ENCODE measurements around the gene DPYSL3. TPM values are rescaled to one million over a fixed set of nuclear protein-coding genes. Genes with fewer than 3 reads are reported as not detected.

Gene DPYSL3
- total RNA-seq, 2 donors from 2014 or later: 6.5 to 10.5 TPM

GRCh38 chr5:147530530-147531389 lies 20.9 kb upstream of the DPYSL3 start:
- no peaks in the 10 kb centered on the region for H3K27me3 ChIP-seq
- no peaks in the 10 kb centered on the region for H3K36me3 ChIP-seq (replicated peaks in 1 of 2; ENCODE audit: insufficient read depth in 1 of 2, low read depth in 2 of 2)
- no peaks in the 10 kb centered on the region for H3K4me1 ChIP-seq
- TF ChIP-seq CTCF (IDR thresholded peaks at IDR 0.05): no peak
- TF ChIP-seq POLR2A (IDR thresholded peaks at IDR 0.05): no peak
- WGBS, 2 donors: 87 to 93% methylated on average over 7 of the region's 7 CpGs
- H3K9me3 ChIP-seq: no peaks in the 10 kb centered on the region
- no peak for ATAC-seq
- intact Hi-C loops (cut with DNase I): no loop called here
- H3K4me3 ChIP-seq: no peak overlapping the region
- DNase-seq: no peak
- H3K27ac ChIP-seq: no peak overlapping the region

GRCh38 chr5:147523069-147523468 lies 13.2 kb upstream of the DPYSL3 start:
- no peaks in the 10 kb centered on the region for H3K36me3 ChIP-seq (replicated peaks in 1 of 2; ENCODE audit: insufficient read depth in 1 of 2, low read depth in 2 of 2)
- H3K4me1 ChIP-seq: no peaks in the 10 kb centered on the region
- ATAC-seq: no peak
- no peaks in the 10 kb centered on the region for H3K9me3 ChIP-seq
- TF ChIP-seq CTCF (IDR thresholded peaks at IDR 0.05) (no peak), POLR2A (IDR thresholded peaks at IDR 0.05) (no peak)
- intact Hi-C loops (cut with DNase I): no loop called here
- 58 to 59% methylated on average over 4 of the region's 4 CpGs for WGBS, 2 donors
- no peak overlapping the region for H3K27ac ChIP-seq
- H3K27me3 ChIP-seq: no peaks in the 10 kb centered on the region
- H3K4me3 ChIP-seq: no peak overlapping the region
- no peak for DNase-seq

DNA sequence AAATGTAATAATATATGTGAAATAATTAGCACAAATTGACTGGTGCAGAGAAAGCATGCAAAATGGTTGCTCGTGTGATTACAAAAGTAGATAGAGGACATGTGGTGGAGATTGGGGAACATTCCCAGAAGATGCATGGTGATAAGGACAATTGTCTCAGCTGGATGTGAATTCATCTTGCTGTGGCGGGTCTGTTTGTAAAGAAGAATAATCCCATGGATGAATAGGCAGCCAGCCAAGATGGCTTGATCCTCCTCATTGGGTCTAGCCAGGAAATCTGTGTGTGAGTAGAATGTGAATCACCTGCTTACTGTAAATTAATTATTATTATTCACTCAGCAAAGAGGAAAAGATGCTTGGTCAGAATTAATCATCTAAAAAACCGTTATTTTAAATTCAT lies 12.6 kb upstream of the DPYSL3 start:
- no peak for DNase-seq
- H3K9me3 ChIP-seq: no peaks in the 10 kb centered on the region
- no peak overlapping the region for H3K27ac ChIP-seq
- WGBS, 2 donors: 40 to 43% methylated on average over 3 of the region's 3 CpGs
- H3K4me1 ChIP-seq: no peaks in the 10 kb centered on the region
- no peak overlapping the region for H3K4me3 ChIP-seq
- intact Hi-C loops (cut with DNase I): no loop called here
- no peaks in the 10 kb centered on the region for H3K36me3 ChIP-seq (replicated peaks in 1 of 2; ENCODE audit: insufficient read depth in 1 of 2, low read depth in 2 of 2)
- H3K27me3 ChIP-seq: no peaks in the 10 kb centered on the region
- ATAC-seq: no peak
- TF ChIP-seq CTCF (IDR thresholded peaks at IDR 0.05) (no peak), POLR2A (IDR thresholded peaks at IDR 0.05) (no peak)

DNA sequence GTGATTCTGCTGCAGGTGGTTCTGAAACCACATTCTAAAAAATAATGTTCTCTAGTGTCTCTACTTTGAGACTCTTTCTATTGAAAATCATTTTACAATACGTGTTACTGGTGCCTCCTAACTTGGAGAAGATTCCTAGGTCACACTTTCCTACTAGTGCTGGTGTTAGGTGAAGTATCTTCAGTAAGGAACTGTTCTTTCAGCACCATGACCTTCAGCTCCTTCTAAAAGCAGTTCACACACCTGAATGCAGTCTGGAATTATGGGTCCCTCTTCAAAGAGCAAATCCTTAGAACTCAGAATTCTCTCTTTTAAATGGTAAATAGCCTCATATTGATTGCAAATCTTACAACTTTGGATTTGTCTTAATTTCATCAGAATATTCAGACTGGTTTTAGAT lies 10.6 kb upstream of the DPYSL3 start:
- Histone ChIP-seq H3K9me3 (no peaks in the 10 kb centered on the region), H3K27me3 (no peaks in the 10 kb centered on the region), H3K4me1 (no peaks in the 10 kb centered on the region), H3K4me3 (no peak overlapping the region), H3K36me3 (replicated peaks in 1 of 2; ENCODE audit: insufficient read depth in 1 of 2, low read depth in 2 of 2) (no peaks in the 10 kb centered on the region), H3K27ac (no peak overlapping the region)
- DNase-seq (no peak), ATAC-seq (no peak)
- WGBS, 2 donors: 21 to 35% methylated on average over 1 of the region's 1 CpG
- intact Hi-C loops (cut with DNase I): no loop called here
- TF ChIP-seq POLR2A (IDR thresholded peaks at IDR 0.05) (no peak), CTCF (IDR thresholded peaks at IDR 0.05) (no peak)

- H3K9me3 ChIP-seq: no peaks in the 10 kb centered on the region
- H3K36me3 ChIP-seq (replicated peaks in 1 of 2; ENCODE audit: insufficient read depth in 1 of 2, low read depth in 2 of 2): no peaks in the 10 kb centered on the region
- no peak for TF ChIP-seq POLR2A (IDR thresholded peaks at IDR 0.05)
- TF ChIP-seq CTCF (IDR thresholded peaks at IDR 0.05): no peak
- no peak overlapping the region for H3K27ac ChIP-seq
- ATAC-seq (no peak), DNase-seq (no peak)
- 0 to 28% methylated on average over 1 of the region's 1 CpG for whole genome bisulfite sequencing, 2 donors
- H3K4me3 ChIP-seq: no peak overlapping the region
- intact Hi-C loops (cut with DNase I): no loop called here
- no peaks in the 10 kb centered on the region for H3K27me3 ChIP-seq
- H3K4me1 ChIP-seq: no peaks in the 10 kb centered on the region
Measured at GRCh38 chr5:147519380-147519779, 9.5 kb upstream of the DPYSL3 start.

All from body of pancreas (tissue), 4 donors.